Activated T-cell treated with anti-CD3 and anti-CD28 coated beads, Interleukin-2, amount 50 U/mL, for 4 hours (primary cell): ENCODE measurements around the gene PYGM. TPM values are rescaled to one million over a fixed set of nuclear protein-coding genes. Genes with fewer than 3 reads are reported as not detected.

Experiments used
- ATAC-seq, 2 donors: fragments of 200-7000 bp; cut with Tn5 transposase; one replicate each; pipeline ENCODE4 v1.10.0; 2021
- DNase-seq: peaks from one replicate; pipeline ENCODE4 v3.0.0-alpha.2; 2020
- H3K27me3 Mint-ChIP-seq: one replicate; pipeline ENCODE4 v1.8.0; 2021; ENCODE audit warnings: low read depth, mixed read lengths
- H3K36me3 Mint-ChIP-seq: one replicate; pipeline ENCODE4 v1.8.0; 2022; ENCODE audit warnings: mixed read lengths; ENCODE audit not compliant: insufficient read depth
- H3K4me1 Mint-ChIP-seq: one replicate; pipeline ENCODE4 v1.8.0; 2021; ENCODE audit warnings: low read depth, mixed read lengths
- H3K4me3 Mint-ChIP-seq: one replicate; pipeline ENCODE4 v1.8.0; 2021; ENCODE audit warnings: mild to moderate bottlenecking, moderate library complexity, mixed read lengths
- H3K9me3 Mint-ChIP-seq: one replicate; pipeline ENCODE4 v1.8.0; 2021; ENCODE audit warnings: mixed read lengths
- total RNA-seq, 3 donors: library from RNA; stranded (reverse); gene quantifications; one replicate each; pipeline ENCODE4 v1.2.1, GENCODE V29; 2021

Gene PYGM
- total RNA-seq, 3 donors from 2014 or later: 1.7 to 2.7 (median 2.1) TPM

DNA sequence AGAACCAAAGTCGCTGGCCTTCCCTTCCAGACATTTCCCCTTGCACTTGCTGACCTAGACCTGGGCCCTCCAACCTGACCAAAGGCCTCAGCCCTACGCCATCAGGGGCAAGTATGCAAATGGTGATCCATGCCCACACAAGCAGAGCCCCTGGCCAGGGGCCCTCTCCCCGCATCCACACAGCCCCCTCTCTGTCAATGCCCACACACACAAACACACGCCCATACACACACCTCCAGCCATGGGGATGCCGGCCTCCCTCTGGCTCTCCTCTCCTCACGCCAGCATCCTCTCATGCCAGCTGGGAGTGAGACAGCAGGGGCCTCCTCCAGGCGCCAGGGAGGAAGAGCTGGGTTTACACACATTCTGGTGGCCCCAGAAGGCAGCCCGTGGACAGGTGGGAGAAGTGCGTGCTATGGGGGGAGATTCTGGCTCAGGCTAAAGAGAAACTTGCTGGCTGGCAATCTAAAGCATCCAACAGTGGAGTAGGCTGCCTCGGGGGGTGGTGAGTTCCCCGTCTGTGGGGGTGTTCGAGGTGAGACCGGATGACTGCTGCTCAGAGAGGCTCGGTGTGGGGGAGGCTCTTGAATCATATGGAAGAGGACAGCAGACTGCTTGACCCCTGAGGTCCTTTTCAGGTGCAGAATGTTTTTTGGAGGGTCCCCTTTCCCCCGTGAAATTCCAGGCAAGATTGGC lies 41.5 kb downstream of the PYGM start:
- H3K9me3 Mint-ChIP-seq: no peaks in the 10 kb centered on the region
- no peak for DNase-seq
- no peaks in the 10 kb centered on the region for H3K36me3 Mint-ChIP-seq
- no peak overlapping the region for H3K4me3 Mint-ChIP-seq
- H3K4me1 Mint-ChIP-seq: peaks cover 3% of the 10 kb centered on the region
- ATAC-seq: no peak
- H3K27me3 Mint-ChIP-seq: peaks cover 62% of the 10 kb centered on the region

- ATAC-seq: no peak
- peaks cover 63% of the 10 kb centered on the region for H3K27me3 Mint-ChIP-seq
Observed at GRCh38 chr11:64717268-64717578, 42.6 kb downstream of the PYGM start.

DNA sequence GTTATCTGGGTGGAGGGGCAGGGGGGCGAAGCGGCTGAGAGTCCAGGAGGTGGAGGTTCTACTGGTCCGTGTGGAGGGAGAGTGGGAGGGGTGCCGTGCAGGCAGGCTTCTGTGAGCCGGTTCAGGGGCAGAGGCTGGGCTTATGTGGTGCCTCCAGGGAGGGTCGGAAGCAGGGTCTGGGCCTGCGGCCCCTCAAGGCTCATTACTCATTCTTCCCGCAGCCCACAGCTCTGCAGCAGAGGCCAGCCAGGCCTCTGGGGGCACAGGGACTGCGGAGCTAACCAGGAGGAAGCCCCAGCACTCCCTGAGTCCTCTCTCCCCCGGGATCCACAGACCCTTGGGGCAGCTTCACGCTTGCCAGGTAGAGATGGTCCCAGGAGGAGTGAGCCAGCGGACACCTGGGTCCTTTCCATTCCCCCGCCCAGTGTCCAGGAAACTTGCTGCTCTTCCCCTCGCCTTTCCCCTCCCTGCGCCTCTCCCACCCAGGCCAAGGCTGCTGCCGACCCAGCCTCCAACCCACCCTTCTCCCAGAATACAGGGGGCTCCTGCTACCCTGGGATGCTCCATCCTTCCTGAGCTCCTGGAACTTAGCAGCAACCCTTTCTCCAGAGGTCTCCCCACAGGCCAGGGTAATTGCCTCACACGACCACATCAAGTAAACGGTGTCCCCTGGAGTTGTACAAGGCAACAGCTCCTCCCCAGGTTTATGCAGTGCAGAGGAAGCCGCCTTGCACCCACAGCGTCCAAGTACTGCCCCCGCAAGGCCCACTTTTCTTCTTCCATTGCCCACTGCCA lies 43.1 kb downstream of the PYGM start:
- no peaks in the 10 kb centered on the region for H3K36me3 Mint-ChIP-seq
- H3K4me3 Mint-ChIP-seq: no peak overlapping the region
- no peaks in the 10 kb centered on the region for H3K9me3 Mint-ChIP-seq
- ATAC-seq: no peak
- DNase-seq: no peak
- H3K27me3 Mint-ChIP-seq: peaks cover 63% of the 10 kb centered on the region
- H3K4me1 Mint-ChIP-seq: peaks cover 11% of the 10 kb centered on the region

More at GRCh38 chr11:64717268-64717578, 42.6 kb downstream of the PYGM start:
- H3K36me3 Mint-ChIP-seq: no peaks in the 10 kb centered on the region
- no peaks in the 10 kb centered on the region for H3K9me3 Mint-ChIP-seq
- no peak overlapping the region for H3K4me3 Mint-ChIP-seq
- no peak for DNase-seq
- H3K4me1 Mint-ChIP-seq: peaks cover 6% of the 10 kb centered on the region

- H3K9me3 Mint-ChIP-seq: no peaks in the 10 kb centered on the region
- H3K36me3 Mint-ChIP-seq: no peaks in the 10 kb centered on the region
- H3K4me3 Mint-ChIP-seq: no peak overlapping the region
- DNase-seq (no peak), ATAC-seq (no peak)
- H3K4me1 Mint-ChIP-seq: peaks cover 13% of the 10 kb centered on the region
- peaks cover 67% of the 10 kb centered on the region for H3K27me3 Mint-ChIP-seq
Observed at GRCh38 chr11:64715756-64716472, 43.9 kb downstream of the PYGM start.

DNA sequence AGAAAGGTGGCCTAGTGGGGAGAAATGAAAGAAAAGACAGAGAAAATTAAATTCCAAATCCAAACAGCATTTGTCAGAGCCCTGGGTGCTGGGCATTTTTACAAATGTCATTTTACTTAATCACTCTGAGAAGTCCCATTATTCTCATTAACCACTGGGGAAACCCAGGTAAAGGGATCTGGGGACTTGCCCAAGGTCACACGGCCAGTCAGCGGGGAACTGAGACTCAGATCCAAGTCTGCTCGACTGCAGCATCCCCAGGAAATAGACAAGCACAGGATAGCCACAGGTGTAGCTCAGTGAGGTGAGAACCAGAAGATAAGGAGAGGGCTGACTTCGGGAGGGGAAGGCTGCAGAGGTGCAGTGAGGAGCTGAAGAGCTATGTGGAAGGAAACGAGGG lies 44.7 kb downstream of the PYGM start:
- ATAC-seq: no peak
- Mint-ChIP-seq H3K4me1 (peaks cover 13% of the 10 kb centered on the region), H3K9me3 (no peaks in the 10 kb centered on the region), H3K36me3 (no peaks in the 10 kb centered on the region), H3K27me3 (peaks cover 67% of the 10 kb centered on the region), H3K4me3 (no peak overlapping the region)
- DNase-seq: no peak

- DNase-seq (no peak), ATAC-seq (no peak)
- Mint-ChIP-seq H3K27me3 (peaks cover 68% of the 10 kb centered on the region), H3K9me3 (no peaks in the 10 kb centered on the region), H3K36me3 (no peaks in the 10 kb centered on the region), H3K4me1 (peaks cover 13% of the 10 kb centered on the region), H3K4me3 (peak overlapping the region; percentile 45)
Observed at GRCh38 chr11:64714666-64715065, 45.1 kb downstream of the PYGM start.

DNA sequence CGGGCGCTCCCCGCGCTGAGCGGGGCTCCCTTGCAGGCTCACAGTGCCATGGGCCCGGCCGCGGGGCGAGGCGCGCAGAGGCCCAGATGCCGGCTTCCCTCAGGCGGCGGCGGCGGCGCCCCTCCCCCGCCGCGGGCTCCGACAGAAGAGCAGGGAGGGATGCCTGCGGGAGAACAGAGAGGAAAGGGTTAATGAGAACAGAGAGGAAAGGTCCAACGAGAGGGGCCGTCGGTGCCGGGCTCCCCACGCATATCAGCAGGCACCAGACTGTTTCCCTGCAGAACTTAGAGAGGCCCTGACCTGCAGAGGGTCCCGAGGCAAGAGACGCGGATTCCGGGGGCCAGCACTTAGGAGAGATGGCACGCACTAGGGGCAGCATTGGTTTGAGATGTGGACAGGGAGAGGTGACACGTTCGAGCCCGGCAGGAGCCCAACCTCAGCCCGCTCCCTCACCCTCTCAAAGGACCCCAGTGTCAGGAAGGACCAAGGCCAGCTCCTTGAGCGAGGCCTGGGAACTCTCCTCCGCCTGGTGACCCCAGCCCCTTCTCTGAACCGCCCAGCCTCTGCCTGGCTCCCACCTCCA lies 45.9 kb downstream of the PYGM start:
- peaks cover 13% of the 10 kb centered on the region for H3K4me1 Mint-ChIP-seq
- no peaks in the 10 kb centered on the region for H3K9me3 Mint-ChIP-seq
- H3K27me3 Mint-ChIP-seq: peaks cover 70% of the 10 kb centered on the region
- no peak overlapping the region for H3K4me3 Mint-ChIP-seq
- ATAC-seq (peak in 1 of 2 donors; percentile 8), DNase-seq (no peak)
- H3K36me3 Mint-ChIP-seq: no peaks in the 10 kb centered on the region

DNA sequence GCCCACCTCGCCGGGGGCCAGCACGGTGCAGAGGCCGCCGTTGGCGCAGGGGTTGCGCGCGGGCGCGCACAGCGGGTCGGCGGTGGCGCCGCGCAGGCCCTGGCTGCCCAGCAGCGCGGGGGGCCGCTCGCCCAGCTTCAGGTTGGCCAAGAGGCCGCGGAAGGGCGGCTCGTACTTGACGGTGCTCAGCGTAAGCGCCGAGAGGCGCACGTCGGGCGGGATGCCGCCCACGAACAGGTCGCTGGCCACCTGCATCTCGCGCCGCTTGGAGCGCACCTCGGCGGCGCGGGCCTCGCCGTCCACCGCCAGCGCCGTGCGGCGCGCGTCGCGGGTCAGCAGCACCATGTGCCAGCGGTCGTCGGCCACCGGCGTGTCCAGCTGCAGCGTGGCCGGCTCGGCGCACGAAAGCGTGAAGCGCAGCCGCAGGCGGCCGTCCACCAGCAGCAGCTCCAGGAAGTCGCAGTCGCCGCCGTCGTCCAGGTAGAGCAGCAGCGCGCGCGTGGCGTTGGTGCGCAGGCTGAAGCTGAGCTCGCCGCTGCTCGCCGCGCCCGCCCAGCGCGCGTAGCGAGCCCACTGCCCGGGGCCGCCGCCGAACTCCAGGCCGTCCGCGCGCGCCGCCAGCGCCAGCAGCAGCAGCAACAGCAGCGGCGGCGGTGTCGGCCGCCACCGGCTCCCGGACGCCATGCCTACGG lies 46.6 kb downstream of the PYGM start:
- Mint-ChIP-seq H3K36me3 (no peaks in the 10 kb centered on the region), H3K27me3 (peaks cover 73% of the 10 kb centered on the region), H3K9me3 (no peaks in the 10 kb centered on the region), H3K4me1 (peaks cover 13% of the 10 kb centered on the region), H3K4me3 (no peak overlapping the region)
- DNase-seq (no peak), ATAC-seq (peak; percentile 41 to 46)

DNA sequence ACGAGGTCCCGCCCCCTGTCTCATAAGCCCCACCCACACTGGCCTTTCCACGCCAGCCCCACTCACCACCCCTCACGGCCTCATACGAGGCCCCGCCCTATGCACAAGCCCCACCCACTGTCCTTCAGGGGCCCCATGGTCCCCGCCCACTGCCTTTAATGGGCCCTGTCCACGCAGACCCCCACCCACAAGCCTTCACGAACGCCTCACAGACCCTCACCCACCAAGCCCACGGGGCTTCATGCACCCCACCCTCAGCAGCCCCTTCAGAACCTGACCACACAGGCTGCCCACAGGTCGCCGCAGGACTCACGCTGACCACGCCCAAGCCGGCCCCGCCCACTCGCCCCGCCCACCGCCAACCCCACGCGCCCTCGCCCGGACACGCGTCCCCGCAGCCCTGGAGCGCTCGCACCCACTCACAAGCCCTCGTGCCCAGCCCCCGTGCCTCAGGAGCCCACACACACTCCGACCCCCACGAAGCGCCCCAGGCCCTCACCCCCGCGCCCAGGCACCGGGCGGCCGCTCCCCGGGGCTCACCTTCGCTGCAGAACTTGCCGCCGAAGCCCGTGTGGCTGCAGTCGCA lies 47.3 kb downstream of the PYGM start:
- peaks cover 73% of the 10 kb centered on the region for H3K27me3 Mint-ChIP-seq
- no peaks in the 10 kb centered on the region for H3K9me3 Mint-ChIP-seq
- peak; percentile 27 to 35 for ATAC-seq
- H3K4me1 Mint-ChIP-seq: peaks cover 13% of the 10 kb centered on the region
- no peak for DNase-seq
- no peaks in the 10 kb centered on the region for H3K36me3 Mint-ChIP-seq
- H3K4me3 Mint-ChIP-seq: no peak overlapping the region

DNA sequence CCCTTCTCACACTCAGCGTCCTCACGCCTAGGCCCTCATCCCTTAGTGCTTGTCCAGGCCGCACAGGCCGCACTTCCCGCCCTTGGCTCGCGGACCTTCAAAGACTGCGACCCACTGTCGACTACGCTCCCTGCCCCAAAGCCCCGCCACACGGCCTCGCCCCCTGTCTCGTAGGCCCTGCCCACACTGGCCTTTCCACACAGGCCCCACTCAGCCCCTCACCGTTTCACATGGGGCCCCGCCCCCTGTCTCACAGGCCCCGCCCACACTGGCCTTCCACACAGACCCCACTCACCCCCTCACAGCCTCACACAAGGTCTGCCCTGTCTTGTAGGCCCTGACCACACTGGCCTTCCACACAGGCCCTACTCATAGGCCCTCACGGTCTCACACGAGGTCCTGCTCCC lies 47.8 kb downstream of the PYGM start:
- Mint-ChIP-seq H3K4me1 (peaks cover 13% of the 10 kb centered on the region), H3K36me3 (no peaks in the 10 kb centered on the region), H3K4me3 (no peak overlapping the region), H3K27me3 (peaks cover 70% of the 10 kb centered on the region), H3K9me3 (no peaks in the 10 kb centered on the region)
- ATAC-seq: no peak
- no peak for DNase-seq

- ATAC-seq (no peak), DNase-seq (no peak)
- H3K4me3 Mint-ChIP-seq: no peak overlapping the region
- H3K27me3 Mint-ChIP-seq: peaks cover 69% of the 10 kb centered on the region
- H3K9me3 Mint-ChIP-seq: no peaks in the 10 kb centered on the region
- peaks cover 13% of the 10 kb centered on the region for H3K4me1 Mint-ChIP-seq
- H3K36me3 Mint-ChIP-seq: no peaks in the 10 kb centered on the region
Observed at GRCh38 chr11:64711138-64711955, 48.4 kb downstream of the PYGM start.

DNA sequence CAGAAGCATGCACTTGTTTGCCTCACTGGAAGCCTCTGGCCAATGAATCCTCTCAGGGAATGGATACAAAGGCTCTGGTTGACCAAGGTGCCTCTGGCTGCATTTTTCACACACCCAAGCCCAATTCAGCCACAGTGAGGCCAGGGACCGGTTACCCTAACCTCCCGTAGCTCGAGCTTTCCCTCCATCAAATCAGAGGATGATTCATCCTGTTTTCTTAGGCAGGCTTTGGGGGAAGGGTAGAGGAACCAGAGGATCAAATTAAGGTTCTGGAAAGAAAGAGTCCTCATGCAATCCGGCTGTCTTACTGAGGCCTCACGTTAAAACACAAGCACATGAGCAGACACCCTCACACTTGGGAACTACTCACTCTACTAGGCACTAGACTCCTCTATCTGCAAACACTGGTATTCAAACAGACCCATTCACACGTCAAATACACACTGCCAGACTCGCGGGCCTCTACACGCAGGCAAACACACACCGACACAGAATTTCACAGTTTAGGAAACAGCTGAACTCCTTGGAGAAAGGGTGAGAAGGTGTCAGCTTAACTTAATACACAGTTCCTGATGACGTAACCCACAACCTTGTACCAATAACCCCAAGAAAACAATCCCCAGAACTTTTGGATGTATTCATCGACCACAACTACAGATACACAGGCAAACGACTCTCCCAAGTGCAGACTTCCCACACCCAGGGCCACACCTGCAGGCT lies 49.2 kb downstream of the PYGM start:
- Mint-ChIP-seq H3K9me3 (no peaks in the 10 kb centered on the region), H3K4me3 (no peak overlapping the region), H3K27me3 (peaks cover 66% of the 10 kb centered on the region), H3K36me3 (no peaks in the 10 kb centered on the region), H3K4me1 (peaks cover 13% of the 10 kb centered on the region)
- DNase-seq: no peak
- ATAC-seq: no peak

- no peaks in the 10 kb centered on the region for H3K4me1 Mint-ChIP-seq
- no peak for DNase-seq
- peaks cover 39% of the 10 kb centered on the region for H3K27me3 Mint-ChIP-seq
- no peak for ATAC-seq
- no peak overlapping the region for H3K4me3 Mint-ChIP-seq
- H3K36me3 Mint-ChIP-seq: no peaks in the 10 kb centered on the region
- H3K9me3 Mint-ChIP-seq: no peaks in the 10 kb centered on the region
Observed at GRCh38 chr11:64705501-64705900, 54.3 kb downstream of the PYGM start.
